ENCODE data around the gene ASAP2.

The ASAP2 gene

DNA sequence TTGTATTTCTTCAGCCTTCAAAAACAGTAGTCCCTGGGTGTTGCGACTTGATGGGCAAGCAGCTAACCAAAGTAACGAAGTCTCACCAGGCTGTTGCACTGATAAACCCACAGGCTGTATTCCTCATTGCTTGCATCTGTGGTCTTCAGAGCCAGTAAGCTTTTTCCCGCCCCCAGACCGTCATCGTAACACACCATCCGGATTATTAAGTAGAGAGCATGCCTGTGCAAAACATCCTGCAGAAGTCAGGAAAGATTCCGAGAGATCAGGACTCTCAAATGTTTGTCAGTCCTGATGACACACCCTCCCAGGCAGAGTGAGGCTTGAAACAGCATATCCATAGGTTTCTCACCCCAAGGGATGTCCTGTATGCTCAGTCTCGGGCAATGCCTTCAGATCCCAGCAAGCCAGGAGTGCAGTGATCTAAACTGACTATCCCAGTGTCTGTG, 200.8 kb downstream of the ASAP2 start:
- FAIRE-seq, result no peak
- DNase-seq (ENCODE audit: insufficient read length, low spot score), result no peak
- TF ChIP-seq POLR2A (IDR thresholded peaks at IDR 0.05; ENCODE audit: low read depth, low read length), result no peak
- no peak for TF ChIP-seq SPI1 (IDR thresholded peaks at IDR 0.05; ENCODE audit: low read depth, low read length)
- TF ChIP-seq PAX5 (IDR thresholded peaks at IDR 0.05; ENCODE audit: insufficient read depth, low read length, severe bottlenecking), result no peak
- no peak for TF ChIP-seq TAF1 (IDR thresholded peaks at IDR 0.05; ENCODE audit: low read depth, low read length)
- no peak for TF ChIP-seq POU2F2 (IDR thresholded peaks at IDR 0.05; ENCODE audit: low read depth, low read length)
- no peak for TF ChIP-seq POLR2AphosphoS5 (IDR thresholded peaks at IDR 0.05; ENCODE audit: low read depth, low read length)

- DNase-seq (ENCODE audit: insufficient read length, low spot score), result no peak
- no peak for FAIRE-seq
- TF ChIP-seq PAX5 (IDR thresholded peaks at IDR 0.05; ENCODE audit: insufficient read depth, low read length, severe bottlenecking) (no peak), POU2F2 (IDR thresholded peaks at IDR 0.05; ENCODE audit: low read depth, low read length) (no peak), POLR2A (IDR thresholded peaks at IDR 0.05; ENCODE audit: low read depth, low read length) (no peak), POLR2AphosphoS5 (IDR thresholded peaks at IDR 0.05; ENCODE audit: low read depth, low read length) (no peak), SPI1 (IDR thresholded peaks at IDR 0.05; ENCODE audit: low read depth, low read length) (no peak), TAF1 (IDR thresholded peaks at IDR 0.05; ENCODE audit: low read depth, low read length) (no peak)
Observed at GRCh38 chr2:9408641-9409151, 202.1 kb downstream of the ASAP2 start.

- DNase-seq (ENCODE audit: insufficient read length, low spot score) (no peak), FAIRE-seq (no peak)
- TF ChIP-seq POLR2AphosphoS5 (IDR thresholded peaks at IDR 0.05; ENCODE audit: low read depth, low read length) (no peak), SPI1 (IDR thresholded peaks at IDR 0.05; ENCODE audit: low read depth, low read length) (peak; percentile 82)
Observed at GRCh38 chr2:9410108-9410507, 203.5 kb downstream of the ASAP2 start.

GRCh38 chr2:9412781-9413180, 206.2 kb downstream of the ASAP2 start:
- TF ChIP-seq TAF1 (IDR thresholded peaks at IDR 0.05; ENCODE audit: low read depth, low read length), result no peak
- no peak for TF ChIP-seq PAX5 (IDR thresholded peaks at IDR 0.05; ENCODE audit: insufficient read depth, low read length, severe bottlenecking)
- no peak for TF ChIP-seq POLR2A (IDR thresholded peaks at IDR 0.05; ENCODE audit: low read depth, low read length)
- TF ChIP-seq POU2F2 (IDR thresholded peaks at IDR 0.05; ENCODE audit: low read depth, low read length), result no peak
- no peak for TF ChIP-seq POLR2AphosphoS5 (IDR thresholded peaks at IDR 0.05; ENCODE audit: low read depth, low read length)
- no peak for TF ChIP-seq SPI1 (IDR thresholded peaks at IDR 0.05; ENCODE audit: low read depth, low read length)
- no peak for FAIRE-seq
- DNase-seq (ENCODE audit: insufficient read length, low spot score), result no peak

DNA sequence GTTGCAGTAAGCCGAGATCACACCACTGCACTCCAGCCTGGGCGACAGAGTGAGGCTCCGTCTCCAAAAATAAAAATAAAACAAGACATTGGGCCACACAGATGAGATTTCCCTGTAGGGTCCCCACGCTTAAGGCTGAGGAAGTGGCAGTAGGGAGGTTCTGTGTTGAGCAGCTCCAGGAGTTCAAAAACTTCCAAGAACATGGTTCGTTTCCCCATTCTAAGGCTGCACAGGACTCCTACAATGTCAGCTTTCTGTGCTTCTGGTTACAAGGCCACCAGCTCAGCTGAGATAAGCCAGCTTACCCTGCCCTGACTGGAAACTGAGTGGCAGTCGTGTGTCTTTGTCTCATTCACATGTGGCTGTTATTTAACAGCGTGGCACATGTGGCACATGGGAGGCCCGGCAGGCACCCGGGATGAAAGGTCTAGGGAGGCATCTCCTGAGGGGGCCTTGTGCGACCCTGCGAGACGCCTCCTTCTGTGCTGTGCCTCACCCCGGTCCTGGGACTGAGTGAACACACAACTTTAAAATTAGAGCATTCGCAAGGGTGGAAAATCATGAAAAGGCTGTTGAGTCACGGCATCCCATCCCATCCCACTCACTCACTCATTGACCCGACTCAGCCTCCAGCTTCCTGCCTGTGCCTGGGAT, 209.0 kb downstream of the ASAP2 start:
- FAIRE-seq, result no peak
- TF ChIP-seq TAF1 (IDR thresholded peaks at IDR 0.05; ENCODE audit: low read depth, low read length), result no peak
- TF ChIP-seq PAX5 (IDR thresholded peaks at IDR 0.05; ENCODE audit: insufficient read depth, low read length, severe bottlenecking), result no peak
- TF ChIP-seq SPI1 (IDR thresholded peaks at IDR 0.05; ENCODE audit: low read depth, low read length), result no peak
- TF ChIP-seq POLR2A (IDR thresholded peaks at IDR 0.05; ENCODE audit: low read depth, low read length), result no peak
- TF ChIP-seq POLR2AphosphoS5 (IDR thresholded peaks at IDR 0.05; ENCODE audit: low read depth, low read length), result no peak
- no peak for TF ChIP-seq POU2F2 (IDR thresholded peaks at IDR 0.05; ENCODE audit: low read depth, low read length)
- DNase-seq (ENCODE audit: insufficient read length, low spot score), result no peak

DNA sequence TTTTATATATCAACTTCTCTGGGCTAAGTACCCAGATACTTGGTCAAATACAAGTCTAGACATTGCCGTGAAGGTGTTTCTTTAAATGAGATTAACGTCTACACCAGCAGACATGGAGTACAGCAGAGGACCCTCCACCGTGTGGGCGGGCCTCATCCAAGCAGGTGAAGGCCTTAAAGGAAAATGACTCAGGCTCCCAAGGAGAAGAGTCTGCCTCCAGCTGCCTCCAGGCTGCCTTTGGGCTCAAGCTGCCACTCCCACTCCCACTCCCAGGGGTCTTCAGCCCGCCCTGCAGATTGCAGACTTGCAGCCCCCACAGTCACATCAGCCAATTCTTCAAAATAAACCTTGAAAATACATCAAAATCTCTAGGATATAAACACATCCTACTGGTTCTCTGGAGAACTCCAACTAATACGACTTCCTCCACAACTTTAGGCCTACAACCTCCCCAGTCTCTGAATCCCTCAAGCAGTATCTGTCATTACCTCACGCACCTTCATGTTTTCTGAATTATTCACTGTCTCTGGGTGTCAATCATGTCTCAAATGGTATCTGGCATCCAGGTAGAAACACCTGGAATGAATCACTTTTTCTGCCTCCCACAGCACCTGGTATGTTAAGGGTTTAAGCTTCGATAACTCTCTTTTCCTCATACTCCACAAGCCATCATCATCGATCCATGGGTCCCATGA, 209.8 kb downstream of the ASAP2 start:
- no peak for DNase-seq (ENCODE audit: insufficient read length, low spot score)
- no peak for FAIRE-seq
- TF ChIP-seq POLR2AphosphoS5 (IDR thresholded peaks at IDR 0.05; ENCODE audit: low read depth, low read length) (no peak), POLR2A (IDR thresholded peaks at IDR 0.05; ENCODE audit: low read depth, low read length) (no peak), SPI1 (IDR thresholded peaks at IDR 0.05; ENCODE audit: low read depth, low read length) (no peak), PAX5 (IDR thresholded peaks at IDR 0.05; ENCODE audit: insufficient read depth, low read length, severe bottlenecking) (no peak), TAF1 (IDR thresholded peaks at IDR 0.05; ENCODE audit: low read depth, low read length) (no peak), POU2F2 (IDR thresholded peaks at IDR 0.05; ENCODE audit: low read depth, low read length) (no peak)

- TF ChIP-seq PAX5 (IDR thresholded peaks at IDR 0.05; ENCODE audit: insufficient read depth, low read length, severe bottlenecking) (no peak), SPI1 (IDR thresholded peaks at IDR 0.05; ENCODE audit: low read depth, low read length) (no peak), POLR2A (IDR thresholded peaks at IDR 0.05; ENCODE audit: low read depth, low read length) (no peak), TAF1 (IDR thresholded peaks at IDR 0.05; ENCODE audit: low read depth, low read length) (no peak), POU2F2 (IDR thresholded peaks at IDR 0.05; ENCODE audit: low read depth, low read length) (no peak)
- DNase-seq (ENCODE audit: insufficient read length, low spot score), result no peak
- FAIRE-seq, result no peak
Observed at GRCh38 chr2:9416962-9417316, 210.3 kb downstream of the ASAP2 start.

GRCh38 chr2:9417725-9418124, 211.1 kb downstream of the ASAP2 start:
- DNase-seq (ENCODE audit: insufficient read length, low spot score) (no peak), FAIRE-seq (no peak)
- TF ChIP-seq SPI1 (IDR thresholded peaks at IDR 0.05; ENCODE audit: low read depth, low read length), result no peak
- no peak for TF ChIP-seq POU2F2 (IDR thresholded peaks at IDR 0.05; ENCODE audit: low read depth, low read length)
- no peak for TF ChIP-seq POLR2AphosphoS5 (IDR thresholded peaks at IDR 0.05; ENCODE audit: low read depth, low read length)
- no peak for TF ChIP-seq PAX5 (IDR thresholded peaks at IDR 0.05; ENCODE audit: insufficient read depth, low read length, severe bottlenecking)
- no peak for TF ChIP-seq POLR2A (IDR thresholded peaks at IDR 0.05; ENCODE audit: low read depth, low read length)
- TF ChIP-seq TAF1 (IDR thresholded peaks at IDR 0.05; ENCODE audit: low read depth, low read length), result no peak

DNA sequence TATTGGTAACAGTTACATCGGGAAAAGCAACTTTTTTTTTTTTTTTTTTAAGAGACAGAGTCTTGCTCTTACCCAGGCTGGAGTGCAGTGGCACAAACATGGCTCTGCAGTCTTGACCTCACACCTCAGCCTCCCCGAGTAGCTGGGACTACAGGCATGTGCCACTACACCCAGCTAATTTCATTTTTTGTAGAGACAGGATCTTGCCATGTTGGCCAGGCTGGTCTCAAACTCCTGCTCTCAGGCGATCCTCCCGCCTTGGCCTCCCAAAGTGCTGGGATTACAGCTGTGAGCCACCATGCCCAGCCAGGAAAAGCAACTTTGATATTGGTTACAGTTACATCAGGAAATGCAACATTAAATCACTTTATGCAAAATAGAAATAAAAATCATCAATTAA, 212.1 kb downstream of the ASAP2 start:
- DNase-seq (ENCODE audit: insufficient read length, low spot score) (no peak), FAIRE-seq (no peak)
- TF ChIP-seq SPI1 (IDR thresholded peaks at IDR 0.05; ENCODE audit: low read depth, low read length) (no peak), PAX5 (IDR thresholded peaks at IDR 0.05; ENCODE audit: insufficient read depth, low read length, severe bottlenecking) (no peak), TAF1 (IDR thresholded peaks at IDR 0.05; ENCODE audit: low read depth, low read length) (no peak), POLR2A (IDR thresholded peaks at IDR 0.05; ENCODE audit: low read depth, low read length) (no peak), POU2F2 (IDR thresholded peaks at IDR 0.05; ENCODE audit: low read depth, low read length) (no peak), POLR2AphosphoS5 (IDR thresholded peaks at IDR 0.05; ENCODE audit: low read depth, low read length) (no peak)
